ENCODE measurements around the gene ABHD4. TPM values are rescaled to one million over a fixed set of nuclear protein-coding genes. Genes with fewer than 3 reads are reported as not detected.

ABHD4 gene
- total RNA-seq, 1 experiment from 2014 or later: 9.1 TPM

DNA sequence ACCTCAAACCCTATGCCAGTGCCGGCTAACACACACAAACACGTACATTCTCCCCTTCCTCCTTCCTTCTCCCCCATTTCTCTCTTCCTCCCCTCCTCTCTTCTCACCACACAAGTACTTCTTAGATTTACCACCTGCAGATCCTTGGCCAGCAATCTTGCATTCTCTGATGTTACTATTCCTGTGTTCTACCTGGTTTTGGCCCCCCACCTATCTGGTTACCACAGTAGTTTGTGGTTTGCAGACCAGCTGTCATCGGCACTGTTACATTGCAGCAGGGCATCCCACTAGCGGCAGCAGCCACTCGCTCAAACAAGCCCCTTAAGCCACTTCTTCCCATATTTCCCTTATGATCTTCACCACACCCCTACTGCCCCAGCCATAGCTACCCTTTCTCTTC, 3.9 kb downstream of the ABHD4 start:
- Histone ChIP-seq H3K4me2 (ENCODE audit: low read length) (peak overlapping the region; percentile 55), H3K9me2 (replicated peaks; ENCODE audit: low read length) (no peaks in the 10 kb centered on the region), H3K79me2 (ENCODE audit: low read length) (peaks cover 16% of the 10 kb centered on the region), H3K4me3 (ENCODE audit: low read length) (no peak overlapping the region), H3K9me3 (ENCODE audit: low read length) (no peaks in the 10 kb centered on the region), H3K36me3 (ENCODE audit: low read depth, low read length) (peaks cover 18% of the 10 kb centered on the region), H3K9ac (ENCODE audit: low read length) (no peak overlapping the region), H3K27ac (ENCODE audit: low read length) (peak overlapping the region; percentile 51), H2AFZ (ENCODE audit: low read length) (no peak overlapping the region), H3F3A (ENCODE audit: low read length, unreplicated experiment) (peaks cover 10% of the 10 kb centered on the region), H3K27me3 (ENCODE audit: low read length) (no peaks in the 10 kb centered on the region), H4K20me1 (ENCODE audit: low read length) (no peaks in the 10 kb centered on the region), H3K4me1 (ENCODE audit: insufficient read depth, low read length) (peaks cover 77% of the 10 kb centered on the region)
- ATAC-seq (no peak), DNase-seq (no peak)
- TF ChIP-seq EZH2phosphoT487 (IDR thresholded peaks at IDR 0.05; ENCODE audit: borderline replicate concordance, low read length): no peak
- TF ChIP-seq, protein P1, sequence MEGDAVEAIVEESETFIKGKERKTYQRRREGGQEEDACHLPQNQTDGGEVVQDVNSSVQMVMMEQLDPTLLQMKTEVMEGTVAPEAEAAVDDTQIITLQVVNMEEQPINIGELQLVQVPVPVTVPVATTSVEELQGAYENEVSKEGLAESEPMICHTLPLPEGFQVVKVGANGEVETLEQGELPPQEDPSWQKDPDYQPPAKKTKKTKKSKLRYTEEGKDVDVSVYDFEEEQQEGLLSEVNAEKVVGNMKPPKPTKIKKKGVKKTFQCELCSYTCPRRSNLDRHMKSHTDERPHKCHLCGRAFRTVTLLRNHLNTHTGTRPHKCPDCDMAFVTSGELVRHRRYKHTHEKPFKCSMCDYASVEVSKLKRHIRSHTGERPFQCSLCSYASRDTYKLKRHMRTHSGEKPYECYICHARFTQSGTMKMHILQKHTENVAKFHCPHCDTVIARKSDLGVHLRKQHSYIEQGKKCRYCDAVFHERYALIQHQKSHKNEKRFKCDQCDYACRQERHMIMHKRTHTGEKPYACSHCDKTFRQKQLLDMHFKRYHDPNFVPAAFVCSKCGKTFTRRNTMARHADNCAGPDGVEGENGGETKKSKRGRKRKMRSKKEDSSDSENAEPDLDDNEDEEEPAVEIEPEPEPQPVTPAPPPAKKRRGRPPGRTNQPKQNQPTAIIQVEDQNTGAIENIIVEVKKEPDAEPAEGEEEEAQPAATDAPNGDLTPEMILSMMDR (conservative IDR thresholded peaks at IDR 0.05; ENCODE audit: low read depth, low read length): no peak
- TF ChIP-seq EZH2 (IDR thresholded peaks at IDR 0.05; ENCODE audit: low read length, unreplicated experiment): no peak
- ChIA-PET CTCF (interaction anchor here (0.8 kb wide), 1 partner anchor 32 kb away, joined by 3 read pairs; no protein-coding TSS in a partner anchor), POLR2A (ENCODE audit: unreplicated experiment) (interaction anchor here (0.6 to 1.2 kb wide), 2 partner anchors 12 to 49 kb away, joined by 3 to 5 read pairs; no protein-coding TSS in a partner anchor)
- no TSS peak for BruUV-seq (replicated peaks)
- intact Hi-C loops (cut with micrococcal nuclease): no loop called here

DNA sequence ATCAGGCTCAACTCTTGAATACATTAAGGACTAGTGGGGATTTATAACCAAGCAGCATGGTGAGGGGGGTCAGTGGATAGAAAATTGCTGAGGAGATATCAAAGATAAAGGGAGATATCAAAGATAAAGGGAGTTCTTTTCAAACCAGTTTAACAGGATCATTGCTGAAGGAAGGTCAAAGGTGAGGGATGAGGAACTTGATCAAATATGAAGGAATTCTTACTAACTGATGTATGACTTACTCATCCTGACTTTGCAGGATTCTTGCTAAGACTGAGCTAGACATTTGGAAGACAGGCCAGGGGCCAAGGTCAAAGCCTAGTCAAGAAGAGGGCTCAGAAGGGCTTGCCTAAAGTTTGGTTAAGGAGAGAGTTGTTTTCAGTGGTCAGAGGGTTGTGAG, 4.8 kb downstream of the ABHD4 start:
- no peaks in the 10 kb centered on the region for H3K9me3 ChIP-seq (ENCODE audit: low read length)
- H3K27me3 ChIP-seq (ENCODE audit: low read length): no peaks in the 10 kb centered on the region
- ChIA-PET CTCF (interaction anchor here (0.6 to 0.7 kb wide), 2 partner anchors 55 to 110 kb away, joined by 3 to 5 read pairs; no protein-coding TSS in a partner anchor), POLR2A (ENCODE audit: unreplicated experiment) (interaction anchor here (1.2 kb wide), 1 partner anchor 13 kb away, joined by 5 read pairs; no protein-coding TSS in a partner anchor)
- no peaks in the 10 kb centered on the region for H4K20me1 ChIP-seq (ENCODE audit: low read length)
- H3F3A ChIP-seq (ENCODE audit: low read length, unreplicated experiment): peaks cover 10% of the 10 kb centered on the region
- ATAC-seq (peak; percentile 16; the same call in 1 of the 2 replicates), DNase-seq (peak; percentile 82)
- H3K27ac ChIP-seq (ENCODE audit: low read length): peak overlapping the region; percentile 51
- H3K4me3 ChIP-seq (ENCODE audit: low read length): 0 out of 2 replicates have a peak overlapping the region, but pooled peaks have one; percentile 5
- H3K4me2 ChIP-seq (ENCODE audit: low read length): peak overlapping the region; percentile 55
- H3K9ac ChIP-seq (ENCODE audit: low read length): no peak overlapping the region
- H2AFZ ChIP-seq (ENCODE audit: low read length): no peak overlapping the region
- TF ChIP-seq EZH2 (IDR thresholded peaks at IDR 0.05; ENCODE audit: low read length, unreplicated experiment) (no peak), EZH2phosphoT487 (IDR thresholded peaks at IDR 0.05; ENCODE audit: borderline replicate concordance, low read length) (no peak)
- TF ChIP-seq, protein P1 (conservative IDR thresholded peaks at IDR 0.05; ENCODE audit: low read depth, low read length): no peak
- no TSS peak for BruUV-seq (replicated peaks)
- H3K9me2 ChIP-seq (replicated peaks; ENCODE audit: low read length): no peaks in the 10 kb centered on the region
- peaks cover 16% of the 10 kb centered on the region for H3K79me2 ChIP-seq (ENCODE audit: low read length)
- peaks cover 72% of the 10 kb centered on the region for H3K4me1 ChIP-seq (ENCODE audit: insufficient read depth, low read length)
- H3K36me3 ChIP-seq (ENCODE audit: low read depth, low read length): peaks cover 27% of the 10 kb centered on the region
- intact Hi-C loops (cut with micrococcal nuclease): no loop called here

DNA sequence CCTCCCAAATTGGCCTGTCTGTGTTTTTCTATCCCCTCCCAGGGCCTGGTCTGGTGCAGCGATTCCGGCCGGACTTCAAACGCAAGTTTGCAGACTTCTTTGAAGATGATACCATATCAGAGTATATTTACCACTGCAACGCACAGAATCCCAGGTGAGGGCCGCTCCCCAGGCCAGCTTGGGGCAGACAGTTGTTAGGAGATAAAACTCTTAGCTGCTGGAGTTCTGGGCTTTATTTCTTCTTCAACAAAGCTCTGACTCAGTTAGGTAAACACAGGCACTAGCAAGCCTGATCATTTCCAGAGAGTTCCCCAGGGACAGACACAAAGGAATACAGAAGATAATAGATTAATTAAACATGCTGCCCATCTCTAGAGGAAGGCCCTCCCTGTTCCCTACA, 8.3 kb downstream of the ABHD4 start:
- DNase-seq: peak; percentile 50
- no peak overlapping the region for H3K4me3 ChIP-seq (ENCODE audit: low read length)
- POLR2A ChIA-PET (ENCODE audit: unreplicated experiment): interaction anchor here (0.5 kb wide), 1 partner anchor 815 kb away, joined by 3 read pairs; no protein-coding TSS in a partner anchor
- intact Hi-C loops (cut with micrococcal nuclease): no loop called here
- no peaks in the 10 kb centered on the region for H4K20me1 ChIP-seq (ENCODE audit: low read length)
- CTCF ChIA-PET: interaction anchor here (0.6 kb wide), 1 partner anchor 17 kb away, joined by 3 read pairs; the partner anchor contains the start of gene DAD1
- TF ChIP-seq EZH2 (IDR thresholded peaks at IDR 0.05; ENCODE audit: low read length, unreplicated experiment) (no peak), EZH2phosphoT487 (IDR thresholded peaks at IDR 0.05; ENCODE audit: borderline replicate concordance, low read length) (no peak)
- TF ChIP-seq, protein P1 (conservative IDR thresholded peaks at IDR 0.05; ENCODE audit: low read depth, low read length): no peak
- no peaks in the 10 kb centered on the region for H3K79me2 ChIP-seq (ENCODE audit: low read length)
- no peaks in the 10 kb centered on the region for H3K9me2 ChIP-seq (replicated peaks; ENCODE audit: low read length)
- H3K4me1 ChIP-seq (ENCODE audit: insufficient read depth, low read length): peaks cover 47% of the 10 kb centered on the region
- H3K9me3 ChIP-seq (ENCODE audit: low read length): no peaks in the 10 kb centered on the region
- H3K27me3 ChIP-seq (ENCODE audit: low read length): no peaks in the 10 kb centered on the region
- H3F3A ChIP-seq (ENCODE audit: low read length, unreplicated experiment): peaks cover 10% of the 10 kb centered on the region
- H3K27ac ChIP-seq (ENCODE audit: low read length): no peak overlapping the region
- no peak overlapping the region for H3K9ac ChIP-seq (ENCODE audit: low read length)
- BruUV-seq (replicated peaks): no TSS peak
- peak; percentile 85 for ATAC-seq
- H3K4me2 ChIP-seq (ENCODE audit: low read length): peak overlapping the region; percentile 30; the same call in 1 of the 2 replicates
- H2AFZ ChIP-seq (ENCODE audit: low read length): no peak overlapping the region
- H3K36me3 ChIP-seq (ENCODE audit: low read depth, low read length): peaks cover 45% of the 10 kb centered on the region
